ENCODE measurements around the gene RAB31. TPM values are rescaled to one million over a fixed set of nuclear protein-coding genes. Genes with fewer than 3 reads are reported as not detected.

The RAB31 gene
- polyA plus RNA-seq, 2 of the 4 experiments (the other 2 are of a cell fraction) = 16.9 to 46.3 TPM

DNA sequence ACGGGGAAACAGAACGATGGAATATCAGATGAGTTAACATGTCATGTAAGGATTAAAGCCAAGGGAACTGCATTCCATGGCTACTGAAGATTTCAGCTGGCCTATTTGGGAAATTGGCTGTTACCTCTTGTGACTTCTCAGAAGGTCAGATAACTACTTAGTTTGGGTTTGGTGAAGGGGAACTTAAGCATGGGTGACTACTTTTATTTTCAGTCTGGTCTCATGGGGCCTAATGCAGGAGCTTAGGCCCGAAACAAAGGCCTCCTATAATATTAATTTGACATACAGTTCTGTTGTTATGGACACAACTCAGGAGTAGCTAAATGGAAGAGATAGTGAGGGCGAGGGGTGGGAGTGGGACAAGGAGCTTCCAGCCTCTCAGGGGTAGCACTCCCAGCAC lies 133.7 kb downstream of the RAB31 start:
- 88% methylated on average over 4 of the region's 4 CpGs for WGBS (ENCODE audit: missing lambda C conversion rate)
- H3K4me2 ChIP-seq = no peak overlapping the region
- FAIRE-seq (no peak), DNase-seq (ENCODE audit: low read depth in 1 of 2, low spot score in 1 of 2) (no peak), ATAC-seq (no peak)
- TF ChIP-seq ZC3H11A (IDR thresholded peaks at IDR 0.05) = no peak
- no peak for TF ChIP-seq HDAC2 (IDR thresholded peaks at IDR 0.05)
- TF ChIP-seq FOXS1 (CRISPR knock-in tag; IDR thresholded peaks at IDR 0.05) = no peak
- TF ChIP-seq CHD4 (IDR thresholded peaks at IDR 0.05; ENCODE audit: borderline replicate concordance) = no peak
- no peak for TF ChIP-seq EHMT2 (IDR thresholded peaks at IDR 0.05; ENCODE audit: low read depth)
- no peak for TF ChIP-seq ESRRA (IDR thresholded peaks at IDR 0.05; ENCODE audit: borderline replicate concordance, low read length)
- no peak for TF ChIP-seq JUN (IDR thresholded peaks at IDR 0.05)
- TF ChIP-seq HES2 (IDR thresholded peaks at IDR 0.05) = no peak
- no peak for TF ChIP-seq TFCP2L1 (CRISPR knock-in tag; IDR thresholded peaks at IDR 0.05)
- no peak for TF ChIP-seq HOXA7 (CRISPR knock-in tag; IDR thresholded peaks at IDR 0.05)
- TF ChIP-seq CEBPB (IDR thresholded peaks at IDR 0.05) = no peak
- no peak for TF ChIP-seq MYC (IDR thresholded peaks at IDR 0.05; ENCODE audit: borderline replicate concordance, low read length)
- no peak overlapping the region for H3K27ac ChIP-seq
- POLR2A ChIA-PET = no interaction called here
- no peaks in the 10 kb centered on the region for H3K9me3 ChIP-seq
- no peak overlapping the region for H3K4me3 ChIP-seq
- no peaks in the 10 kb centered on the region for H3K4me1 ChIP-seq
- CTCF ChIA-PET = interaction anchor here (0.6 to 1.1 kb wide), 2 partner anchors 111 to 130 kb away, joined by 3 read pairs; no protein-coding TSS in a partner anchor

- no peaks in the 10 kb centered on the region for H3K4me1 ChIP-seq
- TF ChIP-seq, protein P1, sequence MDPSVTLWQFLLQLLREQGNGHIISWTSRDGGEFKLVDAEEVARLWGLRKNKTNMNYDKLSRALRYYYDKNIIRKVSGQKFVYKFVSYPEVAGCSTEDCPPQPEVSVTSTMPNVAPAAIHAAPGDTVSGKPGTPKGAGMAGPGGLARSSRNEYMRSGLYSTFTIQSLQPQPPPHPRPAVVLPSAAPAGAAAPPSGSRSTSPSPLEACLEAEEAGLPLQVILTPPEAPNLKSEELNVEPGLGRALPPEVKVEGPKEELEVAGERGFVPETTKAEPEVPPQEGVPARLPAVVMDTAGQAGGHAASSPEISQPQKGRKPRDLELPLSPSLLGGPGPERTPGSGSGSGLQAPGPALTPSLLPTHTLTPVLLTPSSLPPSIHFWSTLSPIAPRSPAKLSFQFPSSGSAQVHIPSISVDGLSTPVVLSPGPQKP (IDR thresholded peaks at IDR 0.05; ENCODE audit: low read depth, low read length) = no peak
- TF ChIP-seq MAX (IDR thresholded peaks at IDR 0.05) = no peak
- no peak for TF ChIP-seq TFCP2L1 (CRISPR knock-in tag; IDR thresholded peaks at IDR 0.05)
- TF ChIP-seq CEBPB (IDR thresholded peaks at IDR 0.05) = no peak
- TF ChIP-seq RAD21 (conservative IDR thresholded peaks at IDR 0.05 in 1 of 2, IDR thresholded peaks at IDR 0.05 in 1 of 2) = no peak
- no peak for TF ChIP-seq SREBF2 (IDR thresholded peaks at IDR 0.05)
- no peak for TF ChIP-seq BCL3 (IDR thresholded peaks at IDR 0.05)
- no peak overlapping the region for H3K4me2 ChIP-seq
- 86% methylated on average over 6 of the region's 6 CpGs for WGBS (ENCODE audit: missing lambda C conversion rate)
- POLR2A ChIA-PET = no interaction called here
- no peak for FAIRE-seq
- no peak for DNase-seq (ENCODE audit: low read depth in 1 of 2, low spot score in 1 of 2)
- no peak for ATAC-seq
- no peak overlapping the region for H3K27ac ChIP-seq
- CTCF ChIA-PET = interaction anchor here (0.6 kb wide), 1 partner anchor 110 kb away, joined by 3 read pairs; no protein-coding TSS in a partner anchor
- no peaks in the 10 kb centered on the region for H3K9me3 ChIP-seq
- no peak overlapping the region for H3K4me3 ChIP-seq
These were observed 134.3 kb downstream of the RAB31 start for GRCh38 chr18:9842448-9842847.

DNA sequence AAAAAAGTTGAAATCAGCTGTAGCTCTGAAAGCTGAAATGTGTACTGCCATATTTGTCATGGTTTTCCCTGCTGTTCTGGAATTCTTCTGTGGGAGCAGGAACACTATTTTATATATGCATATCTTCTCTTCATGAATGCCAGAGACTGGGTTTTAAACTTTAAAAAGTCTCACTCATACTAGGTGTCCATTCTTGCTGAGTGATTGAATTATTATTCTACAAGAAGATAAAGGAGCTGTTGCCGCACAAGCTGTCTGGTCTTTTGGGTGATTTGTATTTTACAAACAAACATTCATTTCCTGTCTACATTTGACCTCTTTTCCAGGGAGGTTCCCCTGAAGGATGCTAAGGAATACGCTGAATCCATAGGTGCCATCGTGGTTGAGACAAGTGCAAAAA lies 137.2 kb downstream of the RAB31 start:
- Histone ChIP-seq H3K27ac (no peak overlapping the region), H3K4me2 (no peak overlapping the region), H3K4me1 (no peaks in the 10 kb centered on the region), H3K4me3 (no peak overlapping the region), H3K9me3 (no peaks in the 10 kb centered on the region)
- no peak for ATAC-seq
- WGBS (ENCODE audit: missing lambda C conversion rate) = 86% methylated on average over 3 of the region's 3 CpGs
- no peak for TF ChIP-seq POLR2AphosphoS2 (conservative IDR thresholded peaks at IDR 0.05; ENCODE audit: low read length)
- no peak for TF ChIP-seq FOSL2 (IDR thresholded peaks at IDR 0.05)
- TF ChIP-seq FOSL2 (CRISPR knock-in tag; IDR thresholded peaks at IDR 0.05) = no peak
- no peak for TF ChIP-seq GATA3 (IDR thresholded peaks at IDR 0.05; ENCODE audit: borderline replicate concordance)
- TF ChIP-seq CHD2 (IDR thresholded peaks at IDR 0.05; ENCODE audit: low read length, partially characterized antibody) = no peak
- no peak for TF ChIP-seq ZNF302 (CRISPR knock-in tag; IDR thresholded peaks at IDR 0.05)
- no peak for TF ChIP-seq E2F6 (IDR thresholded peaks at IDR 0.05; ENCODE audit: borderline replicate concordance, low read depth)
- no peak for TF ChIP-seq BHLHE40 (IDR thresholded peaks at IDR 0.05; ENCODE audit: low read depth, low read length)
- TF ChIP-seq SMC3 (IDR thresholded peaks at IDR 0.05) = no peak
- no peak for TF ChIP-seq ZC3H11A (IDR thresholded peaks at IDR 0.05)
- TF ChIP-seq, protein P2, sequence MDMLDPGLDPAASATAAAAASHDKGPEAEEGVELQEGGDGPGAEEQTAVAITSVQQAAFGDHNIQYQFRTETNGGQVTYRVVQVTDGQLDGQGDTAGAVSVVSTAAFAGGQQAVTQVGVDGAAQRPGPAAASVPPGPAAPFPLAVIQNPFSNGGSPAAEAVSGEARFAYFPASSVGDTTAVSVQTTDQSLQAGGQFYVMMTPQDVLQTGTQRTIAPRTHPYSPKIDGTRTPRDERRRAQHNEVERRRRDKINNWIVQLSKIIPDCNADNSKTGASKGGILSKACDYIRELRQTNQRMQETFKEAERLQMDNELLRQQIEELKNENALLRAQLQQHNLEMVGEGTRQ (IDR thresholded peaks at IDR 0.05) = no peak
- TF ChIP-seq, protein P3, sequence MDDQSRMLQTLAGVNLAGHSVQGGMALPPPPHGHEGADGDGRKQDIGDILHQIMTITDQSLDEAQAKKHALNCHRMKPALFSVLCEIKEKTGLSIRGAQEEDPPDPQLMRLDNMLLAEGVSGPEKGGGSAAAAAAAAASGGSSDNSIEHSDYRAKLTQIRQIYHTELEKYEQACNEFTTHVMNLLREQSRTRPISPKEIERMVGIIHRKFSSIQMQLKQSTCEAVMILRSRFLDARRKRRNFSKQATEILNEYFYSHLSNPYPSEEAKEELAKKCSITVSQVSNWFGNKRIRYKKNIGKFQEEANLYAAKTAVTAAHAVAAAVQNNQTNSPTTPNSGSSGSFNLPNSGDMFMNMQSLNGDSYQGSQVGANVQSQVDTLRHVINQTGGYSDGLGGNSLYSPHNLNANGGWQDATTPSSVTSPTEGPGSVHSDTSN (IDR thresholded peaks at IDR 0.05) = no peak
- no peak for TF ChIP-seq MAZ (IDR thresholded peaks at IDR 0.05; ENCODE audit: borderline replicate concordance, low read depth, low read length)
- no peak for TF ChIP-seq PHF8 (IDR thresholded peaks at IDR 0.05; ENCODE audit: borderline replicate concordance, low read depth)
- no peak for TF ChIP-seq TFCP2L1 (CRISPR knock-in tag; IDR thresholded peaks at IDR 0.05)
- FAIRE-seq = no peak
- CTCF ChIA-PET = interaction anchor here (1.4 to 2.3 kb wide), 2 partner anchors 107 to 161 kb away, joined by 6 read pairs; no protein-coding TSS in a partner anchor
- no peak for DNase-seq (ENCODE audit: low read depth in 1 of 2, low spot score in 1 of 2)
- POLR2A ChIA-PET = no interaction called here

Measured in A549 (cell line).